Muscle of leg (tissue), 16 donors: Measurements from ENCODE around the gene PAPSS1. TPM values are rescaled to one million over a fixed set of nuclear protein-coding genes. Genes with fewer than 3 reads are reported as not detected.
A peak's percentile ranks its signal among the peaks of the same experiment; 100 is the strongest.

Experiments
- DNase-seq: peaks from one replicate; pipeline ENCODE4 v3.0.0; 2013
- H3K27ac ChIP-seq: one replicate; pipeline ENCODE4 v1.5.1; 2013; ENCODE audit warnings: mild to moderate bottlenecking, low read length, control low read depth
- H3K27me3 ChIP-seq: one replicate; pipeline ENCODE4 v1.6.1; 2013; ENCODE audit warnings: low read length; ENCODE audit not compliant: control insufficient read depth, insufficient read depth
- H3K36me3 ChIP-seq: one replicate; pipeline ENCODE4 v1.6.1; 2013; ENCODE audit warnings: low read length; ENCODE audit not compliant: control insufficient read depth, insufficient read depth
- H3K4me1 ChIP-seq: one replicate; pipeline ENCODE4 v1.6.1; 2013; ENCODE audit warnings: low read length; ENCODE audit not compliant: control insufficient read depth, insufficient read depth
- H3K4me3 ChIP-seq: one replicate; pipeline ENCODE4 v1.5.1; 2013; ENCODE audit warnings: low read length, control low read depth
- H3K9me3 ChIP-seq: replicated peaks from 2 replicates; pipeline ENCODE4 v1.6.1; 2013; ENCODE audit warnings: low read depth, low read length; ENCODE audit not compliant: control insufficient read depth
- WGBS: methylation state at CpG from one replicate; pipeline ENCODE4 v1.1.5; 2013; ENCODE audit warnings: missing lambda C conversion rate; ENCODE audit not compliant: insufficient coverage; 5-methylcytosine and 5-hydroxymethylcytosine counted together
- long read RNA-seq, 11 donors: transcript quantifications; one replicate each; lab custom pipeline, GENCODE V29; 2026
- polyA plus RNA-seq, 8 donors: library from polyadenylated mRNA; unstranded; fragments of 120-200 nt; gene quantifications; one replicate each; pipeline versions ENCODE4 v1.2.1 to v1.2.3, GENCODE V29; 2013; ENCODE audit warnings: inconsistent platforms in 1 of 8, low replicate concordance in 1 of 8; ENCODE audit not compliant: insufficient read length in 8 of 8, insufficient read depth in 1 of 8
- total RNA-seq: library from RNA; stranded (reverse); fragments of 120-200 nt; gene quantifications from one replicate; pipeline ENCODE4 v1.2.4, GENCODE V29; 2013

The PAPSS1 gene
- 41.7 TPM for total RNA-seq
- polyA plus RNA-seq: 10 to 100 TPM; 43.8 to 63.0 (median 52.2) TPM
- long read RNA-seq, donor 1, transcript PAPSS1-201 (12 exons, 2,731 nt): major isoform, 8 of 8 reads
- long read RNA-seq, donor 1, partial matches to known transcripts: 0 of 8 reads
- long read RNA-seq, donor 1, other reads (novel, unspliced or antisense): 0 of 8 reads
- long read RNA-seq, donor 2, partial matches to known transcripts: 0 of 2 reads
- long read RNA-seq, donor 2, other reads (novel, unspliced or antisense): 0 of 2 reads
- long read RNA-seq, donor 3, transcript PAPSS1-201 (12 exons, 2,731 nt): major isoform, 11 of 11 reads
- long read RNA-seq, donor 3, partial matches to known transcripts: 0 of 11 reads
- long read RNA-seq, donor 3, other reads (novel, unspliced or antisense): 0 of 11 reads
- long read RNA-seq, donor 4, transcript PAPSS1-201 (12 exons, 2,731 nt): major isoform, 8 of 8 reads
- long read RNA-seq, donor 4, partial matches to known transcripts: 0 of 8 reads
- long read RNA-seq, donor 4, other reads (novel, unspliced or antisense): 0 of 8 reads
- long read RNA-seq, donor 5, transcript PAPSS1-201 (12 exons, 2,731 nt): major isoform, 44 of 44 reads
- long read RNA-seq, donor 5, partial matches to known transcripts: 0 of 44 reads
- long read RNA-seq, donor 5, other reads (novel, unspliced or antisense): 0 of 44 reads
- long read RNA-seq, donor 6, transcript PAPSS1-201 (12 exons, 2,731 nt): major isoform, 17 of 17 reads
- long read RNA-seq, donor 6, partial matches to known transcripts: 0 of 17 reads
- long read RNA-seq, donor 6, other reads (novel, unspliced or antisense): 0 of 17 reads
- long read RNA-seq, donor 7, transcript PAPSS1-201 (12 exons, 2,731 nt): major isoform, 16 of 16 reads
- long read RNA-seq, donor 7, partial matches to known transcripts: 0 of 16 reads
- long read RNA-seq, donor 7, other reads (novel, unspliced or antisense): 0 of 16 reads
- long read RNA-seq, donor 8, transcript PAPSS1-201 (12 exons, 2,731 nt): major isoform, 22 of 22 reads
- long read RNA-seq, donor 8, partial matches to known transcripts: 0 of 22 reads
- long read RNA-seq, donor 8, other reads (novel, unspliced or antisense): 0 of 22 reads
- long read RNA-seq, donor 9, transcript PAPSS1-201 (12 exons, 2,731 nt): major isoform, 10 of 10 reads
- long read RNA-seq, donor 9, partial matches to known transcripts: 0 of 10 reads
- long read RNA-seq, donor 9, other reads (novel, unspliced or antisense): 0 of 10 reads
- long read RNA-seq, donor 10, transcript PAPSS1-201 (12 exons, 2,731 nt): major isoform, 29 of 29 reads
- long read RNA-seq, donor 10, partial matches to known transcripts: 0 of 29 reads
- long read RNA-seq, donor 10, other reads (novel, unspliced or antisense): 0 of 29 reads
- long read RNA-seq, donor 11, transcript PAPSS1-201 (12 exons, 2,731 nt): major isoform, 14 of 14 reads
- long read RNA-seq, donor 11, partial matches to known transcripts: 0 of 14 reads
- long read RNA-seq, donor 11, other reads (novel, unspliced or antisense): 0 of 14 reads

DNA sequence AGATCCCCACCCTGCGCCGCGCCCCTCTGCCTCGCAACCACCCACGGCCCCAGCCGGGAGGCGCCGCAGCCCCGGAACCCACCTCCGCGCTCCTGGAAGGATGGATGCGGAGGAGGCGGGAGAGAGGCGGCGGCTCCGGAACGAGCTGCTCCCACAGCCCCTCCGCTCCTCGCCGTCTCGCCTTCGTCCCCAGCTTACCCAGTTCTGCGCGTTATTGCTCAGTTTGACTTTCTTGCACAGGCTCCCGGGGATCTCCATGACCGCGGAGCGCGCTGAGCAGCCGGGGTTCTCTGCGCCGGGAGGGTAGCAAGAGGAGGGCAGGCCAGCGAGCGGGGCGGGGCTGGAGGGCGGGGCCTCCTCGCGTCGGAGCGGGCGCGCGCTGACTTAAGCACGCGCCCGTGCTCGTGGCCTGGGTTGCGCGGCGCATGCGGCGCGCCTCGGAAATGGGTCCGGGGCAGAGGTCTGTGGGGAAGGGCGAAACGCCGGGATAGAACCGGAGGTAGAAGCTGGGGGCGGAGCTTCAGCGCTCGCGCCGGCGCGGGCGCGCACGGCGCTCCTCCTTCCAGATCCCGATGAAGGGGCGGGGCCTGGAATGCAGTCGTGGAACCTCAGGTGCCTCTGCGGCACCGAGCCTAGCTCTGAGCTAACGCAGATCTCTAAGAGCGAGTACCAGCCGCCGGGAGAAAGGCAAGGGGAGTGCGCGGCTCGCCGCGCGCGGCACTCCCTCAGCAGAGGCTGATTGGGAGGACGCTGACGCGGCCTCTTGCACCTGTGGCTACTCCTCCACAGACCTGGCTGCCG lies at the start of gene PAPSS1:
Gene PAPSS1, minus strand, starts transcription at position 313 of the 801 bp plus-strand sequence. Its CDS starts 55 bp downstream, at position 258.
- Histone ChIP-seq H3K27me3 (no peaks in the 10 kb centered on the region), H3K27ac (peak within 1 kb of the TSS; percentile 94), H3K4me3 (peak within 1 kb of the TSS; percentile 92), H3K36me3 (no peaks in the 10 kb centered on the region), H3K9me3 (no peaks in the 10 kb centered on the region), H3K4me1 (peaks cover 13% of the 10 kb centered on the region)
- peak; percentile 99 for DNase-seq
- WGBS: under 1% methylated on average over 87 of the region's 90 CpGs

DNA sequence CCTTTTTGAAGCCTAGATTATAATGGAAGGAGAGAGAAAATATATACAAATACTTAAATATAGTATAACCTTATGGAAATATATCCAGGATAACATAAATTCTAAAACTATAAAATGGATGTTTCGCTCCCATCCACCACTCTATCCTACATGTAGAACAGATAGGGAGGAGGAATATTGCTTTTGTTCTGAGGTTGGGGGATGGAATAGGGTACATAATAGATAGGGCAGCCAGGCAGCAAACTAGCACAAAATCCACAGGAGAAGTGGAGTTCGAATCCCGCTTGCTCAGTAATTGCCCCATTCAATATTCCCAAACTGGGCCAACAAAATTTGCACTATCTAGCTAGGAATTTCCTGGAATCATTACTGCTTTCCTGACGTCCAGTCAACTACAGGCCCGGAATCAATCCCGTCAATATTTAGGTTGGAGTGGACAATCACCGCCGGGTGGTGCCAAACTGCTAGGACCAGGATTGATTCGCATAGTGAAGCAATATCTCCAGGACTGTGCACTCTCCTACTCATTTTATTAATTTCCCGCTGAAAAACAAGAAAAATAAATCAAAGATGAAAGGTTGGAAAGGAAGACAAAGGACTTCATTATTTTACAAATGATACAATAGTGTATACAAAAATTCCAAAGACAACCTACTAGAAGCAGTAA lies 40.4 kb upstream of the PAPSS1 start:
- H3K36me3 ChIP-seq: no peaks in the 10 kb centered on the region
- H3K9me3 ChIP-seq: no peaks in the 10 kb centered on the region
- H3K4me1 ChIP-seq: no peaks in the 10 kb centered on the region
- no peaks in the 10 kb centered on the region for H3K27me3 ChIP-seq
- no peak overlapping the region for H3K4me3 ChIP-seq
- DNase-seq: peak; percentile 18
- no CpG with 5 or more reads among the region's 10 CpGs for WGBS
- H3K27ac ChIP-seq: no peak overlapping the region

DNA sequence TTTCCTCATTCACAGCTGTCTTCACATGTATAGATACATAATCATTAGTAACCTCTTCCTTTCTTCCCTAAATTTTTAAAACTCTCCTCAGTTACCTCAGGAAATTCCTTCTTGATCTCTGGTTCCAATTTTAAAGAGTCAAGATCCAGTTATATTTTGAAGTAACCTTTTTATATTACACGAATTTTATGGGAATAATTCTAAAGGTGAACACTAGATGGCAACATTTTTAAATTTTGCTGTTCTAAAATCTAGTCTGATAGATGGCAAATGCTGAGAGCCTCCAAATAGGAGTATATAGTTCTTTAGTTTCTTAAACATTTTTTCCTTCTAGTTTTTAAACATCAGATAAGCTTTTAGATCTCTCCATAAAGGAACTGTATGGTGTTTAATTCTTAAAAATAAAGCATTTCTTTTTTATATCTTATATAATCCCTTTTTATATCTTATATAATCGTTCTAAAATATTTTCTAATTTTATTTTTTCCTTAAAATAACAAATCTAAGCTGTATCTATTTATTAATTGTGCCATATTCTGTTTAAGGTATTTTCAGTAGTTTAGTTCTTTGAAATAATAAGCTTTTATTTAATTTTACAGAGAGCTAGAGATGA lies 37.9 kb upstream of the PAPSS1 start:
- peak; percentile 50 for DNase-seq
- H3K9me3 ChIP-seq: no peaks in the 10 kb centered on the region
- no CpG with 5 or more reads among the region's 2 CpGs for WGBS

DNA sequence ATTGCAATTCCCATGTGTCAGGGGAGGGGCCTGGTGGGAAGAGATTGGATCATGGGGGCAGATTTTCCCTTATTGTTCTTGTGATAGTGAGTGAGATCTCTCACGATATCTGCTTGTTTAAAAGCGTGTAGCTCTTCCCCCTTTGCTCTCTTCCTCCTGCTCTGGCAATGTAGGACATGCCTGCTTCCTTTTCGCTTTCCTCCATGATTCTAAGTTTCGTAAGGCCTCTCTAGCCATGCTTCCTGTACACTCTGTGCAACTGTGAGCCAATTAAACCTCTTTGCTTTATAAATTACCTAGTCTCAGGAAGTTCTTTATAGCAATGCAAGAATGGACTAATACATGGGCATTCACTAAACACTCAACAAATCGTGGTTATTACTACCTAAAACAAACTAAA lies 37.2 kb upstream of the PAPSS1 start:
- Histone ChIP-seq H3K27ac (no peak overlapping the region), H3K9me3 (no peaks in the 10 kb centered on the region), H3K36me3 (no peaks in the 10 kb centered on the region), H3K4me1 (no peaks in the 10 kb centered on the region), H3K4me3 (no peak overlapping the region), H3K27me3 (no peaks in the 10 kb centered on the region)
- 92% methylated on average over 3 of the region's 5 CpGs for WGBS
- DNase-seq: no peak

More for the DNA sequence above, 37.9 kb upstream of the PAPSS1 start:
- no peaks in the 10 kb centered on the region for H3K4me1 ChIP-seq
- H3K27ac ChIP-seq: no peak overlapping the region
- H3K36me3 ChIP-seq: no peaks in the 10 kb centered on the region
- no peak overlapping the region for H3K4me3 ChIP-seq
- H3K27me3 ChIP-seq: no peaks in the 10 kb centered on the region

DNA sequence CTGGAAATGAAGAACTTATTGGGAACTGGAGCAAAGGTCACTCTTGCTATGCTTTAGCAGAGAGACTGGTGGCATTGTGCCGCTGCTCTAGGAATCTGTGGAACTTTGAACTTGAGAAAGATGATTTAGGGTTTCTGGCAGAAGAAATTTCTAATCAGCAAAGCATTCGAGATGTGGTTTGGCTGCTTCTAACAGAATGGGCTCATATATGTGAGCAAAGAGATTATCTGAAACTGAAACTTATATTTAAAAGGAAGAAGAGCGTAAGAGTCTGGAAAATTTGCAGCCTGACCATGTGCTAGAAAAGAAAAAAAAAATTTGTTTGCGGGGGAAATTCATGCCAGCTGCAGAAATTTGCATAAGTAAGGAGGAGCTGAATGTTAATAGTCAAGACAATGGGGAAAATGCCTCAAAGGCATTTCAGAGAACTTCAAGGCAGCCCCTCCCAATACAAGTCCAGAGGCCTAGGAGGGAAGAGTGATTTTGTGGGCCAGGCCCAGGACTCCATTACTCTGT lies 35.9 kb upstream of the PAPSS1 start:
- H3K4me1 ChIP-seq: no peaks in the 10 kb centered on the region
- no peaks in the 10 kb centered on the region for H3K27me3 ChIP-seq
- H3K4me3 ChIP-seq: no peak overlapping the region
- DNase-seq: no peak
- no peaks in the 10 kb centered on the region for H3K9me3 ChIP-seq
- no peaks in the 10 kb centered on the region for H3K36me3 ChIP-seq
- WGBS: 75% methylated on average over 4 of the region's 4 CpGs
- H3K27ac ChIP-seq: no peak overlapping the region

DNA sequence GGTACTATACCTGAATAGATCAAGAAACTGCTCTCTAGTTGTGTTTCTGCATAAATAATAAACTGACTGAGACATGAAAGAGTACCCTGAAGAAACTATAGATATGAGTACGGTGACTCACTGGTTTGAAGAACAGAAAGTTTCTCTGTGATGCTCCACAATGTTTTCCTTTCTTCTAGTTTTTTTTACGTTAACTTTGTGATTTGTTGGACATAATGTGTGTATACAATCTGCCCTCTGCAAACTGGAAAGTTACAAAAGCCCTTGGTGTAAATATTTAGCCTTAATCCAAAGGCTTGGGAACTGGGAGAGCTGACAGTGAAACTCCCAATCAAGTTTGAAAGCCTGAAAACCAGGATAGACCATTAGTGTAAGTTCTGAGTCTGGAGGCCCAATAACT lies 31.6 kb upstream of the PAPSS1 start:
- Histone ChIP-seq H3K4me3 (no peak overlapping the region), H3K9me3 (no peaks in the 10 kb centered on the region), H3K4me1 (no peaks in the 10 kb centered on the region), H3K27ac (no peak overlapping the region), H3K36me3 (no peaks in the 10 kb centered on the region), H3K27me3 (no peaks in the 10 kb centered on the region)
- WGBS: no CpG with 5 or more reads among the region's 2 CpGs
- DNase-seq: no peak

DNA sequence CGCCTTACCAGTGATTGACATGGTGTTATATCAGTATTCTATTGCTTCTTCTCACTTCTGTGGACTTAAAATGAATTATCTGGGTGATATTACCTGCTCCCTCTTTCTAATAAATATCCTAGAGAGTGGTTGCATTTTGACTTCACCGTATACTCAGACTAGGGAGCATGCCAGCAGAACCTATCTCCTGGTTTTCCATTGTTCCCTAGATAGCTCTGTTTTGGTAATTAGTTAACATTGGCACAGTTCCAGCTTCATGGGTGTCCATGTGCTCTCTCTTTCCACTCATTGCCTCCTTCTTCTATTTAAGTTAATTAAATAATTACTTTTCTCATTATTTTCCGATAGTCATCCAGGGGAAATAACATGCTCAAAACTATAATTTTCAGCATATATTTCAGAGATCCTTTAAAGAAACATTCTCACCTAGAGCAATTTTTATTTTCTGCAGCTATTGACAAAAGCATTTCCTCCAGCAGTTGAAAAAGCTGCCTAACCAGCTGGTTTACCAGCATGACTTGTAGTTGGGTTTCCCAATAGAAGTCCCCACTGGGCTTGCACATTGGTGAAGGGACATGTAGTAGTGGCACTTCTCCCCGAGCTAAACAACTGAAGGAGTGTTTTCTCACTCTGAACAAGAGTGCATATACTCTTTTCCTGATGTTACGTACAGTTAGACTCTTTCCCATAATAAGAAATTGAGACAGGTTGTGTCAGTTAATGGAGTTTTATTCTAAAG lies 27.9 kb upstream of the PAPSS1 start:
- no peaks in the 10 kb centered on the region for H3K4me1 ChIP-seq
- H3K9me3 ChIP-seq: peaks cover 4% of the 10 kb centered on the region
- no peak overlapping the region for H3K27ac ChIP-seq
- no peaks in the 10 kb centered on the region for H3K36me3 ChIP-seq
- 60% methylated on average over 1 of the region's 5 CpGs for WGBS
- DNase-seq: no peak
- H3K27me3 ChIP-seq: no peaks in the 10 kb centered on the region
- no peak overlapping the region for H3K4me3 ChIP-seq

DNA sequence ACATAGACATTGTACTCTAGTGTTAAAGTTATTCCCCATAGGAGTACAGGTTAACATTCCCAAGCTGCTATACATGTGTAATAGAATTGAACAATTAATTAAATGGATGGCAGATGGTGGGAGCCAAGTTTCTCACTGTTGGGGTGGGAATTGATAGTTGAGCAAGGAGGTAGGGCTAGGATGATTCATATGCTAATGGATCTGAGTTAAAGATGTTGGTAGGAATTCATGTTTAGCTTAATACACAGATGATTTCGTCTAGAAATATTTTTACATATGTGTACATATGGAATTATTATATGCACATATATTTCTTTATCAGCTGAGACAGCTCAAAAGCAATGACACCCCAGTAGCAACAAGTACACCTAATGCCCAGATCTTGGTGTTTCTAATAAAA lies 26.1 kb upstream of the PAPSS1 start:
- Histone ChIP-seq H3K27ac (no peak overlapping the region), H3K4me1 (peaks cover 4% of the 10 kb centered on the region), H3K9me3 (peaks cover 4% of the 10 kb centered on the region), H3K36me3 (no peaks in the 10 kb centered on the region), H3K4me3 (no peak overlapping the region), H3K27me3 (no peaks in the 10 kb centered on the region)
- DNase-seq: no peak
- no CpG with 5 or more reads among the region's 1 CpG for WGBS
